Putamen (tissue), 1 donor: ENCODE measurements around the gene NPHS2.

Experiments
- DNase-seq: peaks from one replicate; pipeline ENCODE4 v3.0.0-alpha.2; 2016; ENCODE audit warnings: low spot score

Gene NPHS2

DNA sequence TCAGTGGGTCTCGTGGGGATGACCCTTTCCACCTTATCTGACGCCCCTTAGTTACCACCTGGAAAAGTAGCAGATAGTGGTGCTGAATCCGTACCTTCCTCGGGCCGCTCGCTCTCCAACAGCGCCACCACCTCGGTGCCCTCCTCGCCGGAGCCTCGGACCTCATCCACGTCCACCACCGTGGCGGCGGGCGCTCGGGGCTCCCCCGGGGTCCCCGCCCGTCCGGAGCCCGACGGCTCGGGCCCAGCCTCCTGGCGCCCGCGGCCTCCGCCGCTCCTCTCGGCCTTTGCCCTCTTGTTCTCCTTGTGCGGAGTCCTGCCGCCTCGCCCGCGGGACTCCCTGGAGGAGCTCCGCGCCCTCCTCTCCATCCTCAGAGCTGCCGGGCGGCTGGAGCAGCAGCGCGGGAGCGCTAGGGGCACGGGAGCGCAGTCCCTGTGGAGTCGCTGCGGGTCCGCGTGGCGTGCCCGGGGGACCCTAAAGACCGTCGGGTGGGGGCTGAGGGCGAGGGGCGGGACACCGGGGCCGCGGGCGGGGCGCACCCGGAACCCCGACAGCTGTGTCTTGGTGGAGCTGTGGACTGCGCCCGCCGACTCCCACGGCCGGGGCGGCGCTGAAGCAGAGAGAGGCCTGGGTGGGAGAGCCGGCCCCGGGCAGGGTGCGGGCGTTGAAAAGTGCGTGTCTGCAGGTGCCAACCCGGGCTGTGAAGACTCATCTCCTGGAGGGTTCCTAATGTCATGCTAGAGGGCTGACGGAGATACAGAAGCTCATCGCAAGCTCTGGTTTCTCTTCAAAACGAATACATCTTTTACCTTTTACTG is at the start of gene NPHS2:
NPHS2 (minus strand) TSS at position 452 of the 818 bp plus-strand sequence; CDS start at position 368, 84 bp downstream.
- no peak for DNase-seq

DNA sequence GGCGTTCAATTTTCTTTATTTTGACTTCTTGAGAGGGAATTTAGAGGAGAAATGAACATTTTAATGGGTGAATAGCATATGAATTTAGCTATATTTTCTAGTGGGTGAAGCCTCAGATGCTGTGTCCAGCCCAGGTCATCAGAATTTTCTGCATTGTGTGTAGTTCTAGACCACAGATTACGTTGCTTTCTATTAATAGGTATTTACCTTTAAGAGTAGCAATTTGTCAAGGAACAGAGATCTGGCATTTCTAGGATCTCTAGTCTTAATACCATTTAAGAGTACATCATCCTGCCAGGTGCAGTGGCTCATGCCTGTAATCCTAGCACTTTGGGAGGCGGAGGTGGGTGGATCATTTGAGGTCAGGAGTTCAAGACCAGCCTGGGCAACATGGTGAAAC is 36.6 kb upstream of the NPHS2 start:
- DNase-seq, result no peak

- no peak for DNase-seq
These were observed 25.3 kb upstream of the NPHS2 start for GRCh38 chr1:179601093-179601492.

- DNase-seq, result no peak
These were observed 24.0 kb upstream of the NPHS2 start for GRCh38 chr1:179599623-179600249.

GRCh38 chr1:179598631-179599030 is 22.9 kb upstream of the NPHS2 start:
- DNase-seq, result no peak

- DNase-seq, result no peak
These were observed 16.1 kb upstream of the NPHS2 start, which contains the start of gene TDRD5 for GRCh38 chr1:179591592-179592580. Gene TDRD5, plus strand, starts transcription at chr1:179591832. Its CDS starts 784 bp downstream, at chr1:179592616.

- no peak for DNase-seq
These were observed 15.5 kb upstream of the NPHS2 start for GRCh38 chr1:179591253-179591591.

- no peak for DNase-seq
These were observed 14.9 kb upstream of the NPHS2 start for GRCh38 chr1:179590671-179591070.

DNA sequence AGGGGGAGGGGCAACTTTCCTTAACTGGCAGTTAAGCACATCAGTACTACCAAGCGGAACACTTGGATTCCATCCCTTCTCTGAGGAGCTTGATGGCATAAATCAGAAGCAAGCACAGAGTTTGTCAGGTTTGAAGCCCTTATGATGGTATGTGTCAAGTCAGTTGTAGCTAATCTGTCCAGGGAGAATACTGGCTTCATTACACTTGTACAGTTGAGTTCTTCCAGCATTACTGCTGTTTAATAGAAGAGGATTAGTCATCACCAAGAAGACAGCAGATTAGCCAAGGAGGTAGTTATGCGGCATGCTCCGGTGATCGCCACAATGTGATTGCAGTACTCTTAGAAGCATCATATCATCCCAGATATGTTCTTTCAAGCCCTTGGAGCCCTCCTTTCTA is 13.8 kb upstream of the NPHS2 start:
- no peak for DNase-seq

DNA sequence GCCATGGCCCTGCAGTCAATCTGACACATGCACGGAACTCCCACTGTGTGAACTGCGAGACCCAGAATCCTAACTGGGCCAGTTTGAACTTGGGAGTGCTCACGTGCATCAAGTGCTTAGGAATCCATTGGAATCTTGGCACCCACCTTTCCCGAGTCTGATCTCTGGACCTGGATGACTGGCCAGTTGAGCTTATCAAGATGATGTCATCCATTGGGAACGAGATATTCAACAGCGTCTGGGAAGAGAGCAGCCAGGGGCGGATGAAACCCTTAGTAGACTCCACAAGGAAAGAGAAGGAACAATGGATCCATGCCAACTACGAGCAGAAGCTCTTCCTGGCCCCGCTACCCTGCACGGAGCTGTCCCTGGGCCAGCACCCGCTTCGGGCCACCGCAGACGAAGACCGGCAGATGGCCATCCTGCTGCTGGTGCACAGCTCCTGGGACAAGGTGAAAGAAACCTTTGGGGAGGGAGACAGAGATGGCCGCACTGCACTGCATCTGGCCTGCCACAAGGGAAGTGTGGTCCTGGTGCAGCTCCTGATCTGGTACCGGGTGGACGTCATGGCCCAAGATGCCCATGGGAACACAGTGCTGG is 12.8 kb upstream of the NPHS2 start:
- no peak for DNase-seq

DNA sequence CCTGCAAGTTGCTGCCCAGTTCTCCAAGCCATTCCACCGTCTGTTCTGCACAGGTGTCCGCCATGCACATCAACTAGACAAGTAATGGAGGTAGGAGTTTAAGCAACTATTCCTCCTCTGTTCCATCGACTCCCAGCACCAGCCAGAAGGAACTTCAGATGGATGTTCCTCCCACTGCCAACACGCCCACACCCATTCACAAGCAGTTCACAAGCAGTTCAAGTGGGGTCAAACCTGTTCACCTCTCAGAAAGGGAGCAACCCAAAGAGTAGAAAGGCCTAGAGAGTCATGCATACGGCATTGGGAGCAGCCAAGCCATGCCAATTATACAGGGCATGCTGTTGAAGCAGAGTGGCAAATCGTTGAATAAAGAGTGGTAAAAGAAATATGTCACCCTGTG is 11.6 kb upstream of the NPHS2 start:
- DNase-seq, result no peak

DNA sequence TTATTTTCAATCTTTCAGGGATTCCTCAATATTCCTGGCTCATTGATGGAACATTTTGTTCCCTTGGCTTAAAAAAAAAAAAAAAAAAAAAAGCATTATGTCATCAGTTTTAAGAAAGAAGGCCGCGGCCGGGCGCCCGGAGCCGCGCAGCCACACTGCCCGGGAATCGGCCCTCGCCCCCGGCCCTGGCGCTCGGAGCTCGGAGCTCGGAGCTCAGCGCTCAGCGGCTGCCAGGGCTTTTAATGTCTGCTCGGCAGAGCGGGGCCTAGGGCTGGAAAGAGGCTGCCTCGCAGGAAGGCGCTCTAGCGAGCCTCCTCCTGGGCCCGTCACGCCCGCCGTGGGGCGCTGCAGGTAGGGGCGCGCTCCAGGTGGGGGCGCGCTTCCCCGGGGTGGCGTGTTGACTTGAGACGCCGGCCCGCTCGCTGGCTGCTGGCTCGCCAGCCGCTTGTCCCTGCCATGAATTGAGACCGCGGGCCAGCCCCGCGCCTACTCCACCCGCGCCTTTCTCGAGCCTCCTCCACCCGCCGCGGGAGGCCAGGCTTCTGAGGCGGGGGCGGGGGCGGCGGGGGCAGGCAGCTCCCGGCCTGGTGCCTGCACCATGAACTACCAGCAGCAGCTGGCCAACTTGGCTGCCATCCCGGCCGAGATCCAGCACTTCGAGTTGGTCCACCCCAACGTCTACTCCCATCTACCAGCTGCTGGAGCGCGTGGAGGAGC is 10.5 kb upstream of the NPHS2 start:
- no peak for DNase-seq

DNA sequence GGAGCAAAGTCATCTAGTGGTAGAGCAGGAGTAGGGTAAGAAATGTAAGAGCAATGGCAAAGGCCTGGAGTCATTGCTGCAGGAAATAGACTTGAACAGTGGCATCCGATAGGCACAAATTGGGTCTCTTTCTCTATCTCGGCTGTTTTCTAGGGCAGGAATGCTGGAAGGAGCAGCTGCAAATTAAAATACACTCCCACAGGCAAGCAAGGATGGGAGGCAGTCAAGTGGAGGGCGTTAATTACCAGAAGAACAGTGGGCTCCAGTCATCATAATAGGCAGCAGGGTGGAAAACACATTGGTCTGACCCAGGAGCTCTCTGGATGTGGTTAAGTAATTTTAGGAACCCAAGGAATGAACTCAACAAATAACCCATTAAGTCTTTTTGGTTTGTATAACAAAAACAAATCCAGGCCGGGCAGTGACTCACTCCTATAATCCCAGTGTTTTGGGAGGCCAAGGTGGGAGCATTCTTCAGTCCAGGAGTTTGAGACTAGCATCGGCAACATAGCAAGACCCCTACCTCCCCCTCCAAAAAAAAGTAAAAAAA is 8.1 kb upstream of the NPHS2 start:
- no peak for DNase-seq

DNA sequence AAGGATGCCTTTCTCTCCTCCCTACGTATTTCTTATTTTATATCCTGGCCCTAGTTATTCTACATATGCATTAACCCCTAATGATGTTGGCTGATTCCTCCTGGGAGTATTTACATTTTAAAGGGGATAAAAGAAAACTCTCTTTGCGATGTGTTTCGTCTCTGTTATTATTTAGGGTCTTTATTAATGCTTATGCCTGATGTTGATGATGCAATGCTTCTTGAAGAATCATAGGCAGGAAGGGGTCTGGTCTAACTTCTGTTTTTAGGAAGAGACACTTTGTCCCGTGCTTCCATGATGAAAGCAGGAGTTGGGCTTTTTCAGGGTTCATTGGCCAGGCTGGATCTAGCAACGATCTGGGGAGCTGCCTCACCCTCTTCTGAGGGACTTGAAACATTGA is 761 bp upstream of the NPHS2 start:
- DNase-seq, result no peak

DNA sequence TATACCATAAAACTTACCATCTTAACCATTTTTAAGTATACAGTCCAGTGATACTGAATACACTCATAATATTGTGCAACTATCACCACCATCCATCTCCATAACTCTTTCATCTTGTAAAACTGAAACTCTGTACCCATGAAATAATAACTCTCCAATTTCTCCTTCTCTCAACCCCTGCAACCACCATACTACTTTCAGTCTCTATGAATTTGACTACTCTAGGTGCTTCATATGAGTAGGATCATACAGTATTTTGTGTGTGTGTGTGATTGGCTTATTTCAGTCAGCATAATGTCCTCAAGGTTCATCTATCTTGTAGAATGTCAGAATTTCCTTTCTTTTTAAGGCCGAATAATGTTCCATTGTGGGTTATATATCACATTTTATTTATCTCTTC is 17.7 kb downstream of the NPHS2 start:
- DNase-seq, result no peak

DNA sequence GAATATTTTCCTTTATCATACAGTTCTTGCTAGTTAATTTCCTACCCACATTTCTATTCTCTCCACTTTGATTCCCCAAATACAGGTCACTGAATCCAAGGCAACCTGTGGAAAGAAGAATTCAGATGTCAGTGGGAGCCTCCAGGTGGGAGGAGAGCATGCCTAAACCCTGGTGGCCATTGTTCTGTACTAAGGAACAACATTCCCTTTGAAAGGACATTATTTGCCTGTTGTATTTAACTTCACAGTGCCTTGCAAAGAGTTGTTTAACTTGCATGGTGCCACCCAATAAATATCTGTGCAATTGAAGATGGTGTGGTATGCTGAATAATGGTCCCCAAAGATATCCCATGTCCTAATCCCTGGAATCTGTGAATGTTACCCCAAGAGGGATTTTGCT is 21.3 kb downstream of the NPHS2 start:
- no peak for DNase-seq

DNA sequence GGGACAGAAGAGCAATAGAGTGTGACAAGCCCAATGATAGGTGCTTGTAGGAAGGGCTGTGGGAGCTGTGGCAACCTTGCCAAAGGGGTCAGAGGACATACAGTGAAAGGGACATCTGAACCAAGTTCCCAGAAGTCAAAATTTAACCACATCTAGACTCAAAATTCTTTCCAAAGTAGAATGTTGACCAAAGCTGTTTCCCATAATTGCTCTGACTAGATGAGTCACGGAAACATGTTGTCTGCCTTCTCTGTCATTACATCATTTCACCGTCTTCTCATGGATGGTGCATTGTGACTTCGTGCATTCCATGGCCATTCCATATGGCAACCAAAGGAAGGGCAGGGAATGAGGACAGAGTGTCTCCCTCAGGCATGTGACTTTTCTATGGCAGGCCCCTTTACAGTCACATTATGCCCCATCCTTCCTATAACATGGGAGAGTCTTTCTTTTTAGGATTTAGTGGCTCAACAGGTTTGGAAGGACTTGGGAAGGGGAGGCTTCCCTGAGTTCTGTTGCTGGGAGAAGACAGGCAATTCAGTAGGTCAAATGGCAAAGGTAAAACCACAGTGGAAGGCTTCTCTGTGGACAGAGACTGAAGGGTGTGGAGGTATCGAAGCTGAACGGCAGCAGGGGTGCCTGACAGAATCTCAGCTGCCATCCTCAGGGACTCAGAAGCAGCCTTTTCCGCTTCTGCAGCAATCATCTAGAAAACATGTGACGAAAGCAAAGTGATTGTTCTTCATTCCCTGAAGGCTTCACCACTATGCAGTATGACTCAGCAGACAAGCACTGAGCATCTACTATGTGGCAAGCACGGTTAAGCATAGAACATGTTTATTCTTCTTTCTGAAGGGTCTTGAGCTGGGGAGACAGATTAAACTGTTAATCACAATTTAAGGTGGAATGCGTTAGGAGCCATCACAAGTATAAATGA is 24.7 kb downstream of the NPHS2 start:
- no peak for DNase-seq

GRCh38 chr1:179549368-179549700 is 26.4 kb downstream of the NPHS2 start:
- no peak for DNase-seq

- no peak for DNase-seq
These were observed 26.9 kb downstream of the NPHS2 start for GRCh38 chr1:179548666-179549367.
